Endodermal cell (in vitro differentiated cells): ENCODE results near the gene ATG9B. TPM values are rescaled to one million over a fixed set of nuclear protein-coding genes. Genes with fewer than 3 reads are reported as not detected.

Source experiments
- DNase-seq: peaks from one replicate; pipeline ENCODE4 v3.0.0-alpha.2; 2017
- H3K27ac ChIP-seq: 2 replicates; pipeline ENCODE4 v1.5.1; 2013; ENCODE audit warnings: mild to moderate bottlenecking, low read depth, low read length, moderate library complexity
- H3K27me3 ChIP-seq: 2 replicates; pipeline ENCODE4 v1.6.1; 2013; ENCODE audit warnings: mild to moderate bottlenecking, low read length, moderate library complexity; ENCODE audit not compliant: insufficient read depth, control insufficient read depth, poor library complexity, severe bottlenecking
- H3K36me3 ChIP-seq: 2 replicates; pipeline ENCODE4 v1.7.0; 2013; ENCODE audit warnings: mild to moderate bottlenecking, low read length, moderate library complexity; ENCODE audit not compliant: control insufficient read depth, insufficient read depth
- H3K4me1 ChIP-seq: one replicate; pipeline ENCODE4 v1.7.0; 2013; ENCODE audit warnings: low read length; ENCODE audit not compliant: control insufficient read depth, insufficient read depth
- H3K4me3 ChIP-seq: 2 replicates; pipeline ENCODE4 v1.5.1; 2013; ENCODE audit warnings: mild to moderate bottlenecking, low read length, moderate library complexity
- H3K9ac ChIP-seq: 2 replicates; pipeline ENCODE4 v1.6.1; 2013; ENCODE audit warnings: mild to moderate bottlenecking, low read length, moderate library complexity; ENCODE audit not compliant: poor library complexity, severe bottlenecking; ENCODE audit errors: extremely low read depth
- H3K9me3 ChIP-seq: 2 replicates; pipeline ENCODE4 v1.6.1; 2013; ENCODE audit warnings: mild to moderate bottlenecking, low read length, moderate library complexity; ENCODE audit not compliant: control insufficient read depth
- H3K27ac Mint-ChIP-seq: 2 replicates; pipeline ENCODE4 v1.8.0; 2020; ENCODE audit warnings: mixed read lengths
- H3K27me3 Mint-ChIP-seq: 2 replicates; pipeline ENCODE4 v1.8.0; 2021; ENCODE audit warnings: mild to moderate bottlenecking, mixed read lengths; ENCODE audit not compliant: insufficient read depth
- H3K36me3 Mint-ChIP-seq: 2 replicates; pipeline ENCODE4 v1.8.0; 2020; ENCODE audit warnings: low read depth, mixed read lengths
- H3K4me1 Mint-ChIP-seq: 2 replicates; pipeline ENCODE4 v1.8.0; 2020; ENCODE audit warnings: mixed read lengths
- H3K4me3 Mint-ChIP-seq: 2 replicates; pipeline ENCODE4 v1.8.0; 2020; ENCODE audit warnings: mild to moderate bottlenecking, moderate library complexity, mixed read lengths
- H3K9me3 Mint-ChIP-seq: 2 replicates; pipeline ENCODE4 v1.8.0; 2020; ENCODE audit warnings: mild to moderate bottlenecking, mixed read lengths
- CTCF ChIP-seq: fragments of 200-600 bp; sonication (generic); conservative IDR thresholded peaks from 2 replicates; pipeline ENCODE4 v1.5.0; 2021; ENCODE audit warnings: antibody characterized with exemption, mild to moderate bottlenecking
- WGBS, 2 experiments: methylation state at CpG; one replicate each; pipeline versions ENCODE4 v1.1.5 to v1.1.7; 2013; ENCODE audit warnings: missing lambda C conversion rate in 2 of 2, mixed read lengths in 1 of 2; ENCODE audit not compliant: insufficient coverage in 1 of 2, insufficient read length in 1 of 2; 5-methylcytosine and 5-hydroxymethylcytosine counted together
- total RNA-seq, 2 donors: library from RNA; stranded (reverse); fragmentation: NEBNext Ultra II Directional in 1 of 2; extraction: Animal tissue kit (Norgen Biotek cat#: 25700) in 1 of 2; gene quantifications; 2 replicates in 1 of 2; 3 replicates in 1 of 2; pipeline ENCODE4 v1.2.1, GENCODE V29; 2021

The ATG9B gene
- total RNA-seq, 2 donors from 2014 or later = 2.0 to 3.0 TPM

- Mint-ChIP-seq H3K27ac (no peak overlapping the region), H3K4me1 (no peaks in the 10 kb centered on the region), H3K36me3 (no peaks in the 10 kb centered on the region), H3K4me3 (no peak overlapping the region), H3K27me3 (peaks cover 3% of the 10 kb centered on the region), H3K9me3 (no peaks in the 10 kb centered on the region)
- no peak overlapping the region for H3K27ac ChIP-seq
- H3K36me3 ChIP-seq = no peaks in the 10 kb centered on the region
- DNase-seq = no peak
- WGBS, 2 experiments = 88 to 100% methylated on average over 1 to 5 of the region's 5 CpGs
- no peak overlapping the region for H3K4me3 ChIP-seq
- peaks cover 2% of the 10 kb centered on the region for H3K4me1 ChIP-seq
- no peaks in the 10 kb centered on the region for H3K9me3 ChIP-seq
- H3K9ac ChIP-seq = no peak overlapping the region
- no peak for TF ChIP-seq CTCF
- H3K27me3 ChIP-seq = no peaks in the 10 kb centered on the region
Measured at GRCh38 chr7:150999497-151000230, 24.6 kb downstream of the ATG9B start.

GRCh38 chr7:150999001-150999400 lies 25.3 kb downstream of the ATG9B start:
- no peaks in the 10 kb centered on the region for H3K36me3 ChIP-seq
- DNase-seq = no peak
- WGBS, 2 experiments = 94% methylated on average over 8 to 12 of the region's 12 CpGs
- H3K4me3 ChIP-seq = no peak overlapping the region
- H3K9me3 ChIP-seq = no peaks in the 10 kb centered on the region
- no peaks in the 10 kb centered on the region for H3K27me3 ChIP-seq
- TF ChIP-seq CTCF = no peak
- Mint-ChIP-seq H3K4me3 (no peak overlapping the region), H3K36me3 (no peaks in the 10 kb centered on the region), H3K27me3 (peaks cover 3% of the 10 kb centered on the region), H3K27ac (no peak overlapping the region), H3K4me1 (no peaks in the 10 kb centered on the region), H3K9me3 (no peaks in the 10 kb centered on the region)
- no peak overlapping the region for H3K9ac ChIP-seq
- H3K27ac ChIP-seq = no peak overlapping the region
- H3K4me1 ChIP-seq = peaks cover 6% of the 10 kb centered on the region

- no peak overlapping the region for H3K9ac ChIP-seq
- no peak for DNase-seq
- Mint-ChIP-seq H3K27ac (no peak overlapping the region), H3K4me1 (no peaks in the 10 kb centered on the region), H3K27me3 (peaks cover 3% of the 10 kb centered on the region), H3K9me3 (no peaks in the 10 kb centered on the region), H3K4me3 (no peak overlapping the region), H3K36me3 (no peaks in the 10 kb centered on the region)
- peaks cover 6% of the 10 kb centered on the region for H3K4me1 ChIP-seq
- H3K27me3 ChIP-seq = no peaks in the 10 kb centered on the region
- no peaks in the 10 kb centered on the region for H3K9me3 ChIP-seq
- WGBS, 2 experiments = 93 to 97% methylated on average over 13 to 20 of the region's 20 CpGs
- H3K36me3 ChIP-seq = no peaks in the 10 kb centered on the region
- H3K27ac ChIP-seq = no peak overlapping the region
- TF ChIP-seq CTCF = no peak
- no peak overlapping the region for H3K4me3 ChIP-seq
Measured at GRCh38 chr7:150998341-150998740, 26.0 kb downstream of the ATG9B start.
